IPS DF 19.7 (cell line): ENCODE data around the gene CCNE1.
"Not testable (repeated sequence)": the region's sequence is repeated elsewhere in the genome, so short reads cannot be mapped to it uniquely, and the experiment has no call there.

Experiments used
- DNase-seq: peaks from one replicate; pipeline ENCODE4 v3.0.0-alpha.2; 2013; ENCODE audit warnings: low read depth, low spot score

The CCNE1 gene

DNA sequence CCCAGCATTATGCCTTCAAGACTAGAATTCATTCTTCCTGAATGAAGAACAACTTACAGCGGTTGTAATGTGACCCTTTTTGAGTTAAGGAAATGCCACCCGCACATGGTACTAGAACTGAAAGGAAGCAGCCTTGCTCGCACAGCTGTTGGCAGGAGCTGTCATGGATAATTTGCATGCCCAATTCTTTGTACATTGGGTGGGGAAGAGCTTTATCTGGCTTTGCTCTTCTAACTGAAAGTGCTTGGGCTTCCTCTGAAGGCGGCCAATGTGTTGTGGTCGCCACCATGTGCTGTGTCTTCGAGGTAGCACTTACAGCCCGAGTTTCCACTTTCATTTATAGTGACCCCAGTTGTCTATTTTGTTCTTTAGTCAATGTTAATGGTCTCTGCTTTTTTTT lies 3.4 kb downstream of the CCNE1 start:
- DNase-seq: no peak

DNA sequence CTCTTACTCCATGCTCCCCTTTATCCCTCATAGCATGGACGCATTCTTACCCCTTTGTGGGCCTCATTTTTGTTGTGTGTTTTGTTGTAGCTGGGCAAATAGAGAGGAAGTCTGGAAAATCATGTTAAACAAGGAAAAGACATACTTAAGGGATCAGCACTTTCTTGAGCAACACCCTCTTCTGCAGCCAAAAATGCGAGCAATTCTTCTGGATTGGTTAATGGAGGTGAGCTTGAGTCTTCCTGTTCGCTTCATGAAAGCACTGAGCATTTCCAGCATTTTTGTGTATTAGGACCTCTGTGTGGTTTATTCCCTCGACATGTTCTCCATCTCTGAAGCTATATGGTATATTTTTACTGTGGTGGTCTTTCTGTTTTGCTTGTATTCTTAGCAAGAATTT lies 5.5 kb downstream of the CCNE1 start:
- DNase-seq: no peak

DNA sequence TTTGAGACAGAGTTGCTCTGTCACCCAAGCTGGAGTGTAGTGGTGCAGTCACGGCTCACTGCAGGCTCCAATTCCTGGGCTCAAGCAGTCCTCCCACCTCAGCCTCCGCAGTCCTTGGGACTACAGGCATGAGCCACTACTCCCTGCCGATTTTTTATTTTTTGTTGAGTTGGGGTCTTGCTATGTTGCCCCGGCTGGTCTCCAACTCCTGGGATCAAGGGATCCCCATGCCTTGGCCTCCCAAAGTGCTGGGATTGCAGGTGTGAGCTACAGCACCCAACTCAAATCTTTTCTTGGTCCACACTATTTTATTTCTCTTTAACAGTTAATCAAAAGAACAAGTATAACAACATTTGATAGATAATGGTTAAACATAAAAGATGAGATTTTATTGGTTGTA lies 7.5 kb downstream of the CCNE1 start:
- no peak for DNase-seq

DNA sequence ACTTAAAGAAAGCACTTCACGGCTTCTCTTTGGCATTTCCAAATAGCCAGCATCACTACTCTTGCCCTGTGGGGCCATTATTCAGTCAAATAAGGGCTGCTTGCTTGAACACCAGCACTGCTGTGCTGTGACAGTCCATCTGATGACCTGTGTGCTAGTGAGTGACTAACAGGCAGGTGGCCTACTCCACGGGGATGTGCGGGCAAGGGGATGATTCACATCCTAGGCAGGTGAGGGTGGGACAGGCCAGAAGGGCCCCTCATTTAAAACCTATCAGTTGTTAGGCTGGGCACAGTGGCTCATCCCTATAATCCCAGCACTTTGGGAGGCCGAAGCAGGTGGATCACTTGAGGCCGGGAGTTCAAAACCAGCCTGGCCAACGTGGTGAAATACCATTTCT lies 8.2 kb downstream of the CCNE1 start:
- DNase-seq: no peak

DNA sequence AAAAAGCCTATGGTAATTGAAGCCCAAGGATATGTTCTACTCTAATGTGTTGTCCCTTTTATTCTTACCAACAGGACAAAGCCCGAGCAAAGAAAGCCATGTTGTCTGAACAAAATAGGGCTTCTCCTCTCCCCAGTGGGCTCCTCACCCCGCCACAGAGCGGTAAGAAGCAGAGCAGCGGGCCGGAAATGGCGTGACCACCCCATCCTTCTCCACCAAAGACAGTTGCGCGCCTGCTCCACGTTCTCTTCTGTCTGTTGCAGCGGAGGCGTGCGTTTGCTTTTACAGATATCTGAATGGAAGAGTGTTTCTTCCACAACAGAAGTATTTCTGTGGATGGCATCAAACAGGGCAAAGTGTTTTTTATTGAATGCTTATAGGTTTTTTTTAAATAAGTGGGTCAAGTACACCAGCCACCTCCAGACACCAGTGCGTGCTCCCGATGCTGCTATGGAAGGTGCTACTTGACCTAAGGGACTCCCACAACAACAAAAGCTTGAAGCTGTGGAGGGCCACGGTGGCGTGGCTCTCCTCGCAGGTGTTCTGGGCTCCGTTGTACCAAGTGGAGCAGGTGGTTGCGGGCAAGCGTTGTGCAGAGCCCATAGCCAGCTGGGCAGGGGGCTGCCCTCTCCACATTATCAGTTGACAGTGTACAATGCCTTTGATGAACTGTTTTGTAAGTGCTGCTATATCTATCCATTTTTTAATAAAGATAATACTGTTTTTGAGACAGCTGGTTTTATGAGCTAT lies 12.0 kb downstream of the CCNE1 start:
- no peak for DNase-seq

DNA sequence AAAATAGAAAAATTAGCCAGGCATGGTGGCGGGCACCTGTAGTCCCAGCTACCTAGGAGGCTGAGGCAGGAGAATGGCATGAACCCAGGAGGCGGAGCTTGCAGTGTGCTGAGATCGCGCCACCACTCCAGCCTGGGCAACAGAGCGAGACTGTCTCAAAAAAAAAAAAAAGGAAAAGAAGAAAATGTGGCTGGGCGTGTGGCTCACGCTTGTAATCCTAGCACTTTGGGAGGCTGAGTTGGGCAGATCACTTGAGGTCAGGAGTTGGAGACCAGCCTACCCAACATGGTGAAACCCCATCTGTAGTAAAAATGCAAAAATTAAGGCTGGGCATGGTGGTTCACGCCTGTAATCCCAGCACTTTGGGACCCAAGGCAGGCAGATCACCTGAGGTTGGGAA lies 13.5 kb downstream of the CCNE1 start:
- not testable (repeated sequence) for DNase-seq

DNA sequence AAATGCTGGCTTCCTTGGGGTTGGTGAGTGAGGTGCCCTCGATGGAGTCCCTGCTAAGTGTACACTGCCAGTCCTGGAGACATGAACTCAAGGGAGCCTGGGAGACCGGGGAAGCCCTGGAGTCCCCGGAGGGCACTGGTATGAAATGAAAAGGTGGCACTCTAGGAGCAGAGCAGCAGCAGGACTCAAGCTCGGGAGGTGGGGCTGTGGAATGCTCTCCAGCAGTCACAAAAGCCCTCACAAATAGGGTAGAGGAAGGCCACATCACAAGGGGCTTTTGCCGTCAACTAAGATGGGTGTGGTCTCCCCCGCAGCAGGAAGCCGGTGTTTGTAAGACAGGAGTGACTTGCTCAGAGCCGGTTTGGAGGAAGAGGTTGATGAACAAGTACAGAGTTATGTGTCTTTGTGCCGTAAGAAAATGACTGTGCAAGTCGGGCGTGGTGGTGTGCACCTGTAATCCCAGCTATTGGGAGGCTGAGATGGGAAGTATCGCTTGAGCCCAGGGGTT lies 19.3 kb downstream of the CCNE1 start:
- DNase-seq: no peak

DNA sequence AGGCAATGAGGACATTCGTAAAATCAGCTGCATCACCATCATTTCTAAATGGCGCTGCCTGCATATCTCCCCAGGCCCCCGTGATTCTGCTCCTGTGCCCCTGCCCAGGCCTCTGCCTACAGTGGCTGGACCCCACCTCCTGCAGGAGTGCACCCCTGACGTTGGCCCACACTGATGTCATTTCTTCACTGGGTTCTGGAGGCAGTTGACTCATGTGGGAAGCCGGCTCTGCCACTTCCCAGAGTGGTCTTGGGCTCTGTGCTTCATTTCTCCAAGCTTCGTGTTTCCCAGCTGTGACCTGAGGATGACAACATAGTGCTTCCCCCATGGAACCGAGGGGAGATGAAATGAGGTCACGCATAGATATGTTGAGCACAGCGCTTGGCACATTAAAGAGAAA lies 19.9 kb downstream of the CCNE1 start:
- DNase-seq: no peak

DNA sequence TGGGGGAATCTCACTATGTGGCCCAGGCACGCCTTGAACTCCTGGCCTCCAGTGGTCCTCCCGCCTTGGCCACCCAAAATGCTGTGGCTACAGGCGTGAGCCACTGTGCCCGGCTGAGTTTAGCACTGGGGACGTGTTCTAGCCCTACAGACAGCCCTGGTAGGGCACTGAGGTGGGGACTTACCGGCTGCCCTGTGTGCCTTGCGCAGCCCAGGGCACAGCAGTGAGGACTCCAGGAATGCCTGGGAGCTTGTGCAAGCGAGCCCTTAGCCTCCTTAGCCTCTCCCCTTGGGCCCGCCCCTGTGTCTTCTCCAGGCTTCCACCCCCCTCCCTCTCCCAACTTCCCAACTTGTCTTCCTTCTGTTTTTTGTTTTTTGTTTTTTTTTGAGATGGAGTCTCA lies 21.0 kb downstream of the CCNE1 start:
- no peak for DNase-seq

DNA sequence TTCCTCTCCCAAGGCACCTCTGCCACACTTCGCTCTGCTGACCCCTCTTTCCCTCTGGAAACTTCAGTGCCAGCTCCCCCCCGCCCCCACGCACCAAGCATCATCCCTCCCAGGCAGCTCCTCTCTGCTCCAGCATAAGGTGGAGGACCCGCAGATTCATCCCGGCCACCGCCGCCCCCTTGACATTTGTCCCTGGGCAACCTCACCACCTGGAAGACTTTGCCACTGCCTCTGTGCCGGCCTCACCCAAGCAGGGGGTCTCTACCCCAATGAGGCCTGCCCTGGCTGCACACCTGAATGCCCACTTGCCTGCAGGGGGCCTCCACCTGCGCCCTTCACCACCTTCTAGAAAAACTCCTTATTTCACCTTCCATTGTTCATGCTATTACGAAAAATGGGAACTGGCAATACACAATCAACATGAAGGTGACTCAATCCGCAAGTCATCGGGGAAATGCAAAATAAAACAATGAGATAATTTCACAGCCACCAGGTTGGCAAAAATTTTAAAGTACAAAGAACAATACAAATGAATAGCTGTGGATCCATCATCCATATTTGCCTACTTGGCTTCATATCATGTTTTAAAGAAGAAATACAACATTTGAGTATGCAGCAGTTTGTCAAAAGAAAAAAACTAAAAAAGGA lies 21.9 kb downstream of the CCNE1 start:
- no peak for DNase-seq

DNA sequence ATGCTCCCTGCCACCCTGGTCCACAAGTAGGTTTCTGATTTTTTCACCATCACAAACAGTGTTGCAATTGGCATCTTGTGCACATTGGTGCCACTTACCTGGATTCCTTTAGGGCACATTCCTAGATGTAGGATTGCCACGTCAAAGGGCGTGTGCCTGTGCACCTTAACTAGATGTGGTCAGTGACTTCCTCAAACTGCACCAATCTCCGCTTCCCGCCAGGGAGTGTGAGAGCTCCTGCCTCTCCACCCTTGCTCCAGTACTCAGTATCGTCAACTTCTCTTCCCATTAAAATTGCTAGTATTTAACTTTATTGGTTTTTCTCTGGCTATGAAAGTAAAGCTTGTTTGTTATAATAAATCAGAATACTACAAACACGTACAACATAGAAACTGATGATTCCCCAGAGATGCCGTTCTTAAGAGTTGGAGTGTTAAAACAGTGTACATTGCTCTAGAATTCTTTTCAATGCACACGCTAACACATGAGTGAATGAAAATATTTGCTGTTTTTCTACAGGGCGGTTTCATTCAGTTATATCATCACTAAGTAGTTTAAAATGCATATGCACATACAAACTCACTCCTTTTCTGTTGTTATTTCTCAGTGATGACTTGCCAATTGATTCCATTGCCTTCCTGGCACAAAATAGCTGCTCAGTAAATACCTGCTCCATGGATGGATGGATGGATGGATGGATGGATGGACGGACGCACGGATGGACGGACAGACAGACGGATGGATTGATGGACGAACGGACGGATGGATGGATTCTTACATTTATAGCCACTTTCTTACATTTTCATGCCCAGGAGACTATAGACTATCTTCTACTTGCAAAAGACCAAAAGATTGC lies 23.4 kb downstream of the CCNE1 start:
- DNase-seq: no peak

DNA sequence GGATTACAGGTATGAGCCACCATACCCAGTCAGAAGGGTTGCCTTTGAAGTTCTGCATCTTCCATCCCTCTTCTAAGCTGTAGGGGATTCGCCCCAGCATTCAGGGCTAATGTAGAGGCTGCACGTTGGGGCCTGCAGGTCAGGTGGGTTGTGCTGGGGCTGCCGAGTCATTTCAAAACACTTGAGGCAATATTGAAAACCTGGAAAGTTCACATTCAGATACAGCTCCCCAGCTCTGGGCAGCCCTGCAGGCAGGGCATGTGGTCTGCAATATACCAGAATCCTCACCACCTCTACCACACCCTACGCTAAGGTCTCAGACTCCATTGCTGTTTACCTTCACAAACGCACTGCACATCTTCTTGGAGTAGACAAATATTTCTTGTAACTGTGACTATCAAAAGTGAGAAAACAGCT lies 24.6 kb downstream of the CCNE1 start:
- no peak for DNase-seq

DNA sequence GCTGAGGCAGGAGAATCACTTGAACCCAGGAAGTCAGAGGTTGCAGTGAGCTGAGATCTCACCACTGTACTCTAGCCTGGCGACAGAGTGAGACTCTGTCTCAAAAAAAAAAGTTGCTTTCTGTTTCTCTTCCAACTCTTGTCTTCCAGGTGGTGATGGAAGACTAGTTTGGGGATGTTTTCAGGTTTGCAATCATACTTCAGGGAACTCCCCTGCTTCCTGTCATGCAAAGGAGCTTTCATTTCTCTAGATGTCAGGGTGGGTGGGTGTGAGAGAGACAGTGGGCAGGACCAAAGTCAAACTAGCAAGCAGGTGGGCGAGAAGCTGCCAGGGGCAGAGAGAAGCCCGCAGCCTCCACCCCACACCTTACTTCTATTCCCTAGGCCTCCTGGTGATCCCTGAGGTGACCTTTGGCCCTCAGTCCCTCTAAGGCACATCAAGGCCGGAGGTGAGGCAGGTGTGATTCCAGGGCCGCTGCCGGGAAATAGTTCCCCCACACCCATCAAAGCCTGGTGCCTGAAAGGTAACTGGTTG lies 25.7 kb downstream of the CCNE1 start:
- DNase-seq: no peak

DNA sequence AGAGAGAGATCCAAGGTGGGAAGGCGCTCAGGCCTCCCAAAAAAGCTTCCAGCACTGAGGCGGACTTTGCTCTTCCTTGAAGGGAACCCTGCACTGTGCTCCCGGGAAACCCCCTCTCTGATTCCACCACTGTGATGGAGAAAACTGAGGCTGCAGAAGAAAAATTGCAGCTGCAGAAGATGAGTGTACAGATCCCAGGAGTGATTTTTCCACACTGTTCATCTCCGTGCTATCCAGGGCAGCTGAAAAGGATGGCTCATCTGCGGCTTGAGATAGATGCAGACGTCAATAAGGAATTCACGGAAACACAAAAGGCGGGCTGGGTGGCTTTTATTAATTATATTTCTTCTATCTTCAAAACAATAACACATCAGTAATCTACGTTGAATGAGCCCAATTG lies 26.2 kb downstream of the CCNE1 start:
- no peak for DNase-seq

DNA sequence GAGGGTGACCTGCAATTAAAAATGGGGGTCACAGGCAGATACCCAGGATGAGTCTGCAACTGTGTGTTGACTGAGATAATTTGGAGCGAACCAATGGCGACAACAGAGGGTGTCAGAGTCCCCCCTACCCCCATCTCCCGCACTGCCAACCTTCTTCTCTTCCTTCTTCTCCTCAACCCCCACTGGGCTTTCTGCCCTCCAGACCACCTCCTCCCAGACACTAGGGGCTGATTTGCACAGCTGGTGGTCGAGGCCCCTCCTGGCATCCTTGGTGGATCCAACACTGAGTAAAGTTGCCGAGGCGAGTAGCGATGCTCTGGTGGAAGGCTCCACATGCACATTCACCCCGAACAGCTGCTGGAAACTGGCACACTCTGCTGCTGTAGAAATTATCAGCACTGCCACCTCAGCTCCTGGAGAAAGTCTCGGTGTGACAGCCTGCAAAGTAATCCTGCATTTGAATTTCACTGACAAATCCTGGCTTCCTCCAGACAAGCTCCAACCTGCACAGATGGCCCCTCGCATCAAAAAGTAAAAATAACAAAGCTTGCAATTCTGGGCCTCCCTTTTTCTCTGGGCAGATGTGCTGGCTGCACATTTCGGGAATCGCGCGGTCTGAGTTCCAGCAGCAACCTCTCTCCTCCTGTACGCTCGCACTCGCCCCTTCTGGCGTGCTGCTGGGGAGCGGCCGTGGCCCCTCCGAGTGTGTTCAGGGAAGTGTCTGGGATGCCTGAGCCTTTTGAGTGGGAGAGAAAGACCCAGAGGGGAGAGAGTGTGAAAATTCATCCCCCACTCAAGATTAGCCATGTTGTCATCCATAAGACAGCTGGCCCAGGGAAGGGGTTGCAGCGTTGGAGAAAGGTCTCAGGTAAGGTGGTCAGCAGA lies 28.5 kb downstream of the CCNE1 start:
- DNase-seq: no peak

DNA sequence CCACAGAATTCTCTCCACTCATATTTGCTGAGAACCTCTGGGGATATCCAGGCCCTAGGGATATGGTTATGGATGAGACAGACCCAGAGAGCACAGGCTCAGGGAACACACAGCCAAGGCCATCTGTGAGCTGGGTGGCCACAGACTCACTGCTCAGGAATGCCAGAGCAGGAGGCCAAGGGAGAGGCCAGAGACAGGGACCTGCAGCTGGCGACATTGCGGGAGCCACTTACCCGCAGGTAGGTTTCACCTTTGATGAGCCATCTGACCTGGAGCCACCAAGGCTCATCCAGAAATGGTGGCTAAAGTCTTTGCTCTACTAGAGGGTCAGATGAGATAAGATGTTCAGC lies 29.4 kb downstream of the CCNE1 start:
- no peak for DNase-seq

DNA sequence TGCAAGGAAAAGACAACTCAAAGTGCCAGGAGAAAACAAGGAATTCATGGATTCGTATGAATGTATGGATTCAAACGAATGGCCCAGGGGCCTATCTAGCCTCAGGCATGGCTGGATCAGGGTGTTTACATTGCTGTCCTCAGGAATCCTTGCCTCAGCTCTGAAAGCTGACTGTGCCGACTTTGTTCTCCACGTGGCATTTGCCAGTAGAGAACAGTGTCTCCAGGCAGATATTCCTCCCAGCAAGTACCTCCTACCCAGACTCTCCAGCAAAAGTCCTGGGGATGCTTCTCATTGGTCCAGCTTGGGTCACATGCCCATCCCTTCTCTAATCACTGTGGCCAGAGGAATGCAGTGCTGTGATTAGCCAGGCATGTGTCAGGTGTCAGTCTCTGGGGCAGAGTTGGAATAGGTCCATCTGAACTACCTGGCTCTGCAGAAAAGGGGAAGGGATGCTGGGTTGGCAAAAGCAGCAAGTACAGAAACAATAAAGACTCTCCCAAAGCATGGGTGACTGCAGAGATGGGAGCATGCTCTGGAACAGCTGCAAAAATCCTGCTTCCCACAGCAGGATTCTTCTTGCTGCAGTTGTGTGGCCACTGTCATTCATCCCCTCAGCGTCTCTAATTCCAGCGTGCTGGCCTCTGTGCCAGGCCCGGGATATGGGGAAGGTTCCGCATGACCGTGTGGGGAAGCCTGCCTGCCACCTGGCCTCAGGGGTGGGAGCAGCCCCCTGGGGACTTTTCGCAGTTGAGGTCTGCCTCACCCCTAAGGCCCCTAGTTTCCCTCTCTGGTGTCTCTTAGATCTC lies 30.0 kb downstream of the CCNE1 start:
- DNase-seq: no peak

DNA sequence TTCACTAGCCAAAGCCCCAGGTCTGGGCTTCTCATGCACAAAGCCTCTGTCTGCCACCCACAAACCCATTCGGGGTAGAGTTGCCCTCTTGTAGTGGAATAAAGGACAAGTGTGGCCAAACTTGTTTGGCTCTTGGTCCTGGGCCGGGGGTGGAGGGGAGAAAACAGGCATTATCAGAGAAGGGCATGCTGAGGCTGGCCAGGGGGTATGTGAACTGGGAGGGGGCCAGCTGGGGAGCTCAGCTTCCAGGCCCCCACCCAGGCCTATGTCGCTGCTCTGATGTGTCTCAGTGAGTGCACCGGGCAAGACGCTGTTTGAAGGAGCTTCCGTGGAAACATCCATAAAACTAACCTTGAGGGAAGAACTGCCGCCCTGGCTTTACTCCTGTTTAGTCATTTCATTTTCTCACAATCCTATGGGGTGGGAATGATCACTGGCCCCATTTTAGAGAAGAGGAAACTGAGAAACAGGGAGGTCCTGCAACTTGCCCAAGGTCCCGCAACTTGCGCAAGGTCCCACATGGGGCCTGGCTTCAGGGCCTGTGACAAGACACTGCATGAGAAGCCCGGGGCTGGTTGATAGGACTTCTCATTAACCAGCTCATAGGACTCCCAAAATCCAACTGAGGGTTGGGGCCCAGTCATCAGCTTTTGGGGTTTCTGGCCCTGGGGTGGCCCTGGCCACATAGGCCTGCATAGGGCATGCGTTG lies 30.8 kb downstream of the CCNE1 start:
- no peak for DNase-seq

DNA sequence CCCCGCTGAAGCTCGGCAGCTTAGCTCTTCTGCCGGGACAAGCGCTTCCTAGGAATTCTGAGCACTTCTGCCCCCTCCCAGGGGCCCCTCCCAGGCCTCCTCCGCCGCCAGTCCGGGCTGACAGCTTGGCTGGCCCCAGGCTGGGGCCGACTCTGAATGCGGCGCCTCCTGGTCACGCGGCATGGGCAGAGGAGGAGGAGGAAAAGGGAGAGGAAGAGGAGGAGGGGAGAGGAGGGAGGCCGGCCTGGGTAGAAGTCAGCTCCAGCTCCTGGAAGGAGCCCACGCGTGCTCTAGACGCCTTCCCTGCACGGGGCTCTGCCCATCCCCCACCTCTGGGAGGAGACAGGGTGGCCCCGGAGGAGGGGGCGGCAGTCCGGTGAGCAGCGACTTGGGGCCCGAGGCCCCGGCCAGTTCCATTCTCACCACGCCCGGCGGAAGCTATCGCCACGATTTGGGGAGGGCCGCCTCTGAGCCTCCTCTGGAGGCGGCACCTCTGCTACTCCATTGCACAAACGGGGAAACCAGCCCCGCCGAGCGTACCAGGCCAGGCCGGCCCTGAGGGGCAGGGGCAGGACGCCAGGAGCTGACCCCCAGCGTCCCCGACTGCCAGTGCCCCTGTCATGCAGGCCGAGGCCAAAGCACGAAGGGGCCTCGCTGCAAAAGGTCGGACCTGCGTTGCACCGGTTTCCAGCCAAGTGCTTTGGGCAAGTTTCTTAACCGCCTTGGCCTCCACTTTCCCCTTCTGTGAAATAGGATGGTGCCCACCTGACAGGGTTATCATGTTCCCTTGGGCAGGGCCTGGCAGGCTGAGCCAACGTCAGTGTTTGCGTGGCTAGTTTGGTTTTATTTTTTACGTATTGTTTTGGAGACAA lies 31.6 kb downstream of the CCNE1 start:
- no peak for DNase-seq
